ENCODE data around the gene LARGE1. TPM values are rescaled to one million over a fixed set of nuclear protein-coding genes. Genes with fewer than 3 reads are reported as not detected.
A peak's percentile ranks its signal among the peaks of the same experiment; 100 is the strongest.

The LARGE1 gene
- total RNA-seq, 2 experiments from 2014 or later = 0.81 to 2.0 TPM

GRCh38 chr22:33288078-33288477 lies 632.2 kb downstream of the LARGE1 start:
- no peak overlapping the region for H3K4me3 Mint-ChIP-seq
- H3K9me3 Mint-ChIP-seq = no peaks in the 10 kb centered on the region
- no peaks in the 10 kb centered on the region for H3K27me3 Mint-ChIP-seq
- intact Hi-C loops (cut with micrococcal nuclease) = no loop called here
- H3K27ac Mint-ChIP-seq = no peak overlapping the region
- ChIA-PET CTCF (interaction anchor here (1.0 kb wide), 1 partner anchor 12 kb away, joined by 3 read pairs; no protein-coding TSS in a partner anchor), POLR2A (no interaction called here)
- H3K36me3 Mint-ChIP-seq = no peaks in the 10 kb centered on the region
- no peaks in the 10 kb centered on the region for H3K4me1 Mint-ChIP-seq (ENCODE audit: low read depth)
- DNase-seq = no peak

- CTCF ChIA-PET = no interaction called here
- no peaks in the 10 kb centered on the region for H3K27me3 Mint-ChIP-seq
- peaks cover 2% of the 10 kb centered on the region for H3K9me3 Mint-ChIP-seq
These were observed 645.2 kb downstream of the LARGE1 start for GRCh38 chr22:33275073-33275443.

GRCh38 chr22:33274214-33275072 lies 645.8 kb downstream of the LARGE1 start:
- POLR2A ChIA-PET = no interaction called here
- Mint-ChIP-seq H3K27me3 (no peaks in the 10 kb centered on the region), H3K4me1 (ENCODE audit: low read depth) (no peaks in the 10 kb centered on the region), H3K36me3 (no peaks in the 10 kb centered on the region), H3K9me3 (peaks cover 2% of the 10 kb centered on the region), H3K4me3 (no peak overlapping the region), H3K27ac (no peak overlapping the region)
- CTCF ChIA-PET = no interaction called here
- intact Hi-C loops (cut with micrococcal nuclease) = no loop called here
- peak; percentile 12 for DNase-seq

More at GRCh38 chr22:33275073-33275443, 645.2 kb downstream of the LARGE1 start:
- Mint-ChIP-seq H3K4me1 (ENCODE audit: low read depth) (no peaks in the 10 kb centered on the region), H3K36me3 (no peaks in the 10 kb centered on the region), H3K4me3 (no peak overlapping the region), H3K27ac (no peak overlapping the region)
- POLR2A ChIA-PET = no interaction called here
- no peak for DNase-seq
- intact Hi-C loops (cut with micrococcal nuclease) = no loop called here

GRCh38 chr22:33272871-33273270 lies 647.4 kb downstream of the LARGE1 start:
- Mint-ChIP-seq H3K4me1 (ENCODE audit: low read depth) (no peaks in the 10 kb centered on the region), H3K9me3 (peaks cover 2% of the 10 kb centered on the region), H3K27ac (no peak overlapping the region), H3K4me3 (no peak overlapping the region), H3K27me3 (no peaks in the 10 kb centered on the region), H3K36me3 (no peaks in the 10 kb centered on the region)
- CTCF ChIA-PET = no interaction called here
- POLR2A ChIA-PET = no interaction called here
- DNase-seq = no peak
- intact Hi-C loops (cut with micrococcal nuclease) = no loop called here

- intact Hi-C loops (cut with micrococcal nuclease) = no loop called here
- POLR2A ChIA-PET = no interaction called here
- no peaks in the 10 kb centered on the region for H3K36me3 Mint-ChIP-seq
- no peaks in the 10 kb centered on the region for H3K4me1 Mint-ChIP-seq (ENCODE audit: low read depth)
- H3K9me3 Mint-ChIP-seq = peaks cover 2% of the 10 kb centered on the region
- H3K27ac Mint-ChIP-seq = no peak overlapping the region
- CTCF ChIA-PET = no interaction called here
- DNase-seq = no peak
- no peak overlapping the region for H3K4me3 Mint-ChIP-seq
- H3K27me3 Mint-ChIP-seq = no peaks in the 10 kb centered on the region
These were observed 648.1 kb downstream of the LARGE1 start for GRCh38 chr22:33272180-33272579.

GRCh38 chr22:33271390-33272161 lies 648.7 kb downstream of the LARGE1 start:
- Mint-ChIP-seq H3K36me3 (no peaks in the 10 kb centered on the region), H3K4me1 (ENCODE audit: low read depth) (no peaks in the 10 kb centered on the region), H3K9me3 (peaks cover 2% of the 10 kb centered on the region), H3K27me3 (no peaks in the 10 kb centered on the region), H3K27ac (no peak overlapping the region), H3K4me3 (no peak overlapping the region)
- CTCF ChIA-PET = no interaction called here
- intact Hi-C loops (cut with micrococcal nuclease) = no loop called here
- DNase-seq = no peak
- POLR2A ChIA-PET = no interaction called here

- no peaks in the 10 kb centered on the region for H3K27me3 Mint-ChIP-seq
- intact Hi-C loops (cut with micrococcal nuclease) = no loop called here
- POLR2A ChIA-PET = no interaction called here
- H3K27ac Mint-ChIP-seq = no peak overlapping the region
- peaks cover 2% of the 10 kb centered on the region for H3K9me3 Mint-ChIP-seq
- DNase-seq = no peak
- no peak overlapping the region for H3K4me3 Mint-ChIP-seq
- H3K36me3 Mint-ChIP-seq = no peaks in the 10 kb centered on the region
- CTCF ChIA-PET = no interaction called here
- H3K4me1 Mint-ChIP-seq (ENCODE audit: low read depth) = no peaks in the 10 kb centered on the region
These were observed 649.7 kb downstream of the LARGE1 start for GRCh38 chr22:33270596-33270995.

- DNase-seq = no peak
- Mint-ChIP-seq H3K36me3 (no peaks in the 10 kb centered on the region), H3K9me3 (no peaks in the 10 kb centered on the region), H3K4me3 (no peak overlapping the region), H3K4me1 (ENCODE audit: low read depth) (no peaks in the 10 kb centered on the region), H3K27ac (no peak overlapping the region), H3K27me3 (peaks cover 4% of the 10 kb centered on the region)
- intact Hi-C loops (cut with micrococcal nuclease) = no loop called here
- ChIA-PET CTCF (no interaction called here), POLR2A (no interaction called here)
These were observed 658.6 kb downstream of the LARGE1 start for GRCh38 chr22:33261699-33262098.

- CTCF ChIA-PET = no interaction called here
- Mint-ChIP-seq H3K27me3 (peaks cover 4% of the 10 kb centered on the region), H3K9me3 (no peaks in the 10 kb centered on the region), H3K4me3 (no peak overlapping the region), H3K27ac (no peak overlapping the region), H3K4me1 (ENCODE audit: low read depth) (no peaks in the 10 kb centered on the region), H3K36me3 (no peaks in the 10 kb centered on the region)
- DNase-seq = no peak
- POLR2A ChIA-PET = no interaction called here
- intact Hi-C loops (cut with micrococcal nuclease) = no loop called here
These were observed 659.8 kb downstream of the LARGE1 start for GRCh38 chr22:33260498-33260897.

- Mint-ChIP-seq H3K36me3 (no peaks in the 10 kb centered on the region), H3K9me3 (no peaks in the 10 kb centered on the region), H3K4me3 (no peak overlapping the region), H3K4me1 (ENCODE audit: low read depth) (no peaks in the 10 kb centered on the region), H3K27me3 (peaks cover 4% of the 10 kb centered on the region), H3K27ac (no peak overlapping the region)
- ChIA-PET CTCF (interaction anchor here (0.5 to 0.7 kb wide), 2 partner anchors 238 to 816 kb away, joined by 3 read pairs; no protein-coding TSS in a partner anchor), POLR2A (no interaction called here)
- intact Hi-C loops (cut with micrococcal nuclease) = no loop called here
- DNase-seq = no peak
These were observed 664.5 kb downstream of the LARGE1 start for GRCh38 chr22:33255791-33256190.

- Mint-ChIP-seq H3K9me3 (peaks cover 5% of the 10 kb centered on the region), H3K27me3 (no peaks in the 10 kb centered on the region), H3K4me1 (ENCODE audit: low read depth) (no peaks in the 10 kb centered on the region), H3K36me3 (no peaks in the 10 kb centered on the region), H3K4me3 (no peak overlapping the region), H3K27ac (no peak overlapping the region)
- CTCF ChIA-PET = no interaction called here
- intact Hi-C loops (cut with micrococcal nuclease) = no loop called here
- no peak for DNase-seq
- POLR2A ChIA-PET = no interaction called here
These were observed 671.3 kb downstream of the LARGE1 start for GRCh38 chr22:33248948-33249347.

GRCh38 chr22:33247758-33248157 lies 672.5 kb downstream of the LARGE1 start:
- intact Hi-C loops (cut with micrococcal nuclease) = no loop called here
- Mint-ChIP-seq H3K4me3 (no peak overlapping the region), H3K9me3 (peaks cover 5% of the 10 kb centered on the region), H3K27ac (no peak overlapping the region), H3K4me1 (ENCODE audit: low read depth) (no peaks in the 10 kb centered on the region), H3K27me3 (no peaks in the 10 kb centered on the region), H3K36me3 (no peaks in the 10 kb centered on the region)
- ChIA-PET POLR2A (no interaction called here), CTCF (no interaction called here)
- no peak for DNase-seq

- POLR2A ChIA-PET = no interaction called here
- Mint-ChIP-seq H3K27me3 (peaks cover under 1% of the 10 kb centered on the region), H3K9me3 (peaks cover 7% of the 10 kb centered on the region), H3K36me3 (no peaks in the 10 kb centered on the region), H3K4me1 (ENCODE audit: low read depth) (no peaks in the 10 kb centered on the region), H3K27ac (no peak overlapping the region), H3K4me3 (no peak overlapping the region)
- intact Hi-C loops (cut with micrococcal nuclease) = no loop called here
- CTCF ChIA-PET = no interaction called here
- DNase-seq = no peak
These were observed 678.2 kb downstream of the LARGE1 start for GRCh38 chr22:33242078-33242477.

Measured in activated CD4-positive, alpha-beta memory T cell treated with anti-CD3 and anti-CD28 coated beads for 36 hours (primary cell).